GM19455 (cell line): ENCODE measurements around the gene LPXN.

Experiments
- ATAC-seq: cut with Tn5 transposase; IDR thresholded peaks from one replicate; pipeline ENCODE4 v1.9.1; 2021; ENCODE audit not compliant: unreplicated experiment

Gene LPXN

DNA sequence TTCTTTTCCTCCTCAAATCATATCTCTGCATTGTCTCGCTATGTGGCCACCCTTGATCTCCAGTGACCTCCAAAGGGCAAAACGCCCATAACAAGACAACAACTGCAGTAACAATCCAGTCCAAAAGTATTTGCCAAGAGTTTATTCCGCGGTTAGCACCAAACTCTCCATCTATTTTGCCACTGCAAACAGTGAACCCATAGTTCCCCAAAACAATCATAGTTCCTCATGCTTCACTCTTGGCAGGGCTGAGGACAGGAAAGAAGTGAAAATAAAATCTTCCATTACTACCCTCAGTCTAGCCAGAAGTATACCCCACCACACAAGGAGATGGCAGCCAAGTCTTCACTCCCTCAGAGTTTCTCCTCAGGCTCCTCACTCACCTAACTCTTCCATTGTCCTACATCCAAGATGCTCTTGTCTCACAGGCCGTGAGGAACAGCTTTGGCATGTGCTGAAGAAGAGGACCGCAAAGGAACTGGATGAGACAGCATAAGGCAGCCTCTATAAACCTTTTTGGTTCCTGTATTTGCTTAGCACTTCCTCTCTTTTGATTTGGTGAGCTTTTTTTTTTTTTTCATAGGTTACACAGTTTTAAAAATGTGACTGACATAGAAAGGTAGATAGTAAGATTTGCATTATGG is at the start of gene LPXN:
TSS of gene LPXN (minus strand) at position 480 of the 644 bp plus-strand sequence. CDS start at position 396, 84 bp downstream.
- ATAC-seq: no peak

DNA sequence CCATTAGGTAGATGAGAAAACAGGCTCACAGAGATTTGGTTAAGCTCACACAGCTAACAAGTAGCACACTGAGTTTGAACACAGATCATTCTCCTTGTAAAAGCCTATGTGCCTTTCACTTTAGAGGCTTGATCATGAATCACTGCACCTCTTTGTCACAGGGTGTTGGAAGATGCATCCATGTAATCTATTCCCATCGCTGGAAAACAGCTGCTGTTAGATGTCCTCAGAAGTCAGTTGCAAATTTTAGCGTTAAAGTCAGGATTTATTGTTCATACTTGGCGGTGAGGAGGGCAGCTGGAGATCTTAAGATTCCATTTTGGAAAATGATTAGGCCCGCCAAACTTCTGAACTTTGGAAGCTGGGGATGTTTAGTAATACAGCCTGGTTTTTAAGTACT is 49.4 kb upstream of the LPXN start:
- no peak for ATAC-seq

DNA sequence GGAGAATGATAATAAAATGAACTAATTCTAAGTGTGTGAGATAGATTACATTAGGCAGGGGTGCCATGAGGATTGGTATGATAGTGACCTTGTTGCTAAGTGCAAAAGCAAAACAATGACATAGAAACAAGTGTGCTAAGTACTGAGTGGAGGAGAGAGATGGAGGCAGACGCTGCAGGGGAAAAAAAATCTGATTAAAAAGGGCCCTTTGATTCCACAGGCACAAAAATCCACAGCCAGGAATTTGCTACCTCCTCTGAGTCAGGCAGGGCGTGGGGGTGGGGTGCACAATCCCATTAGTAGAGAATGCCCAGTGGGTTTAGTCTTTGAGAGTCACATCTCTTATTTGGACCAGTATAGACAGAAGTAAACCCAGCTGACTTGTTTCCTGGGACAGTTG is 46.7 kb upstream of the LPXN start, which contains the start of gene CNTF:
TSS of gene CNTF (plus strand) at position 322 of the 400 bp plus-strand sequence. CDS start 88 bp downstream, outside the sequence.
- ATAC-seq: no peak

DNA sequence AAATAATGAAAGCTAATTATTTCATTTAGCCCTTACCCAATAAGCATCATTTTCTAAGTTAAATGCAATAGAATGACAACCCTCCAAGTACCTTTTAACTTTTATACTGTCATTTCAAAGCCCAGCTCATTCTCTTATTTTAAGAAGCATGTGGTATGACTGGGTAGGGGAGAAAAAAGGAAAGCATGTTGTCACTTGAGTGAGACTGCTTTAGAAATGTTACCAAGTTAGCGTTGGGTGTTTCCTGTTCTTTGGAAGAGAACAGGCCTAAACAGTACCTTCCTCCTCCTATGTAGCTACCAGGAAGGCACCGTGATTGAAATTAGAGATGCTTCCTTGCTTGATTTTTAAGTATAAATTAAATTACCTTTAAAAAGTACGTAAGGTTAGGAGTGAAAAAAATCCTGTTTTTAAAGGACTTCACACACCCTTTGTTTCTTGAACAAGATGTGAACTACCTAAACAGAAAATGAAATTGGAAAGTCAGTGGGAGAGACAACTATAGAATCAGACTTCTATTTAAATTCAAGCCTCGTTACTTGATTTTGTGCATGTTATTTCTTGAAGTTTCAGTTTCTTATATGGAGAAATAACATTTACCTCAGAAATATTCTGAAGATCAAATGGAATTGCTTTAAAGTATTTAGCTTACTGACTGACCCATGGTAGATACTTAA is 46.1 kb upstream of the LPXN start:
- ATAC-seq: no peak

DNA sequence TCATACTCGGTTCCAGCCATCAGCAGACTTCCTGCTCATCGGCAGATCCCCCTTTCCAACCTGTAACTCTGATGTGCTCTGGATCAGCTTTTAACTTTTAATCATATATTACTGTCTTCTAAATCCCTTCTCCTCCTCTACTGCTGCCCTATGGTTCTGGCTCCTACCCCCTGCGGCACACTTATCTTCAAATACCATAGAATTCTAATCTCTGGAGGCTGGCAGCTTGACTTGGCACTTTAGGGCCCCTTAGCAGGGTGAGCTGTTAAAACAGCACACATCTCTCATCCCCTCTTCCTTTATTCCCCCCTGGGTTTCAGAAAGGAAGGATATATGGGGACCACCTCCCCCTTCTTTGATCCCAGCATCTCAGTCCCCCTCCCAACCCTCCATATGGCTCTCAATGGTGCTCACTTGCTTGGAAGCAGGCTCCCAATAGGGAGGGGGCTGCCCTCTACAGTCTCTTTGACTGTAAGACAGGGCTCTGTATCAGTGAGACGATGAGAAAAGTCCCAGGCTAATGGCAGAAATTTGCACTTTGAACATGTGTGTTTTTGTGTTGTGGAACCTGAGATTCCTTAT is 42.4 kb upstream of the LPXN start:
- no peak for ATAC-seq

DNA sequence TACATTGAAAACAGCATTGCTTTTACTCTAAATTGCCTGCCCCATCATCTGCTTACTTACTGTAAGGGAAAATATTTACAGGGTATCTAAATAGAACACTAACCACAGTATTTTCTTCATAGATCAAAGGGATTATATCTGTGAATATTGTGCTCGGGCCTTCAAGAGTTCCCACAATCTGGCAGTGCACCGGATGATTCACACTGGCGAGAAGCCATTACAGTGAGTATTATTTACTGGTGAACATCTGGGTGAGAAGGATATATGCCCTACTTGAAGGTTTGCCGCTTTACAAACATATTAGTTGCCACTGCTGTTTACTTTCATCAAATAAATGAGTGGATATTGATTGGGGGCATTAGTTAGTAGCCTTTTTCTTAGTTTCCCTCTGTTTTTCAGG is 40.9 kb upstream of the LPXN start:
- ATAC-seq: no peak

DNA sequence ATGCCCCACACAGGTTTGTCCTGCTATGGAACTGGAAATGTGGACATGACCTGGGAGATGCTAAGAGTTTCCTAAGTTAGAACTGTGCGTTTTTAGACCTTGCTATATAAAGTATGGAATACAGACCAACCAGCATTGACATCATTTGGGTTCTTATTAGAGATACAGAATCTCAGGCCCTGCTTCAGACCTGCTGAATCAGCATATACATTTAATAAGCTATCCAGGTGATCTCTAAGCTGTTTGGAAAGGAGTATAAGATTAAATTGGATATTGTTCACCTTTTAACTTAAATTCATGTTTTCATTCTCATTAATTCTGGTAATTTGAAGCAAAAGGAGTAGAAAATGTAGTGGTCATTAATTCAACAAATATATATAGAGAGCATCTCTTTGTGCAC is 39.9 kb upstream of the LPXN start:
- no peak for ATAC-seq

DNA sequence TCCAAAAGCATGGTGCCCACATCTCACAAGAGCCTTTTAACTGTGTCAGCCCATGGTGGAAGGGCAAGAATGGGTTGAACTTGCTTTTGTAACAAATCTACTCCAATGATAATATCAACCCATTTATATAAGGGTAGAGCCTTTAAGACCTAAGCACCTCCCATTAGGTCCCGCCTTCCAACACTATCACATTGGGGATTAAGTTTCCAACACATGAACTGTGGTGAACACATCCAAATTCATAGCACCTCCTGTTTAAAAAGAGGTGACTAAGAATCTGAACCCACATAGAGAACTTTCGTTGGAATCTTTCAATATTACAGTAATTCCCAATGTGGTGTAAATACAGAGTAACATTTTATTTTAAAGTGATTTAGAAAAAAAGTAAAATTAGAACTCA is 37.6 kb upstream of the LPXN start:
- ATAC-seq: no peak

DNA sequence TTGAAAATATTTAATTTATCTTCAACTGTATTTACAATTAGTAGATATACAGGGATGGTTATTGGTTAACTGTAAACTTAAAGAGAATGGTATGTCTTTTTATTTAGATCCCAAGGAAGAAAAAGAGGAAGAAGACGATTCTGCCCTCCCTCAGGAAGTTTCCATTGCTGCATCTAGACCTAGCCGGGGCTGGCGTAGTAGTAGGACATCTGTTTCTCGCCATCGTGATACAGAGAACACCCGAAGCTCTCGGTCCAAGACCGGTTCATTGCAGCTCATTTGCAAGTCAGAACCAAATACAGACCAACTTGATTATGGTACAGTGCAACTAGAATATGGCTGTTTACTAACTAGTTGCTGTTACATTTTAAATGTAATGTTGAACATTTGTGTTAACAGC is 34.1 kb upstream of the LPXN start:
- ATAC-seq: no peak

DNA sequence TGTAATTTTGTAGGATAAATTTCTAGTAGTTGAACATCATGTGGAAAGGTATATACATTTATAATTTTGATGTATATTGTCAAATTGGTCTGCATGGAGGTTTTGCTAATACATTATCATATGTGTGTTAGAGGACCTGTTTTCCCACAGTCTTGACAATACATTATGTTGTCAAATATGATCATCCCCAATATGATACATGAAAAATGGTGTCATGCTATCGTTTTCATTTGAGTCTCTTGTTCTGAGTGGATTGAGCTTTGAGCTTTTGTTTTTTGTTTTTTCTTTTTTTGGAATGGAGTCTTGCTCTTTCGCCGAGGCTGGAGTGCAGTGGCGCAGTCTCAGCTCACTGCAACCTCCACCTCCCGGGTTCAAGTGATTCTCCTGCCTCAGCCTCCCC is 32.7 kb upstream of the LPXN start:
- no peak for ATAC-seq

DNA sequence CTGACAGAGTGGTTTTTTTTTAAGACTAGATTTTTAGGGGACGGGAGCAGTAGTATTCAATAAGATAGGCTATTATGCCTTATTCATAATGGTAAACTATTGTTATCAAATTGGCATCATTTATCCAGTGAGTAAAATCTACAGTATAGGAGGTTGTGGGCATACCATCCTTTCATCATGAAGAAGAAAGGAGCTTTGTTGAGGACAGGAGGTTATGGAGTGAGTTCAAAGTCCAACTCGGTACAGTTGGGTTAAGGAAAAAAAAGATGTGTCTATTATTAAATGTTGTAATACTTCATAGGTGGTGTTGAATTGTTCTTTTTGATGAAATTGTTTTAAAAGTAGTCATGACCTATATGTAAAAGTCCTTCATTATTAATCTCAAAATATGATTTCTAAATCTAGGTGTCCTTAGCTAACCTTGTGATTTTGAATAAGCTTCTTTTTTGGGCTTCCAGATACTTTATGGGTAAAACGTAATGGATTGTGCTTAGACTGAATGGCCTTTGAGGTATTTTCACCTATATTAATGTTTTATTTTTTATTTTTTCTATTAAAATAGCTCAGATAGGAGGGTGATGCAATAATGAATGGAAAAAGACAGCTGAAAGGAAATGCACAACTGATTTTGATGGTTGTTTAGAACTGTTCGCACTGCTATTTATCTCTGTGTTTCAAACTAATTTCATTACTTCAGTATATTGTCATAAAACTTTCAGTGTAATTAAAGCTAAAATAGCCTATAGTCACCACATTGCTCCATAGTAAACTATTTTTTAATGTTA is 31.5 kb upstream of the LPXN start:
- no peak for ATAC-seq

DNA sequence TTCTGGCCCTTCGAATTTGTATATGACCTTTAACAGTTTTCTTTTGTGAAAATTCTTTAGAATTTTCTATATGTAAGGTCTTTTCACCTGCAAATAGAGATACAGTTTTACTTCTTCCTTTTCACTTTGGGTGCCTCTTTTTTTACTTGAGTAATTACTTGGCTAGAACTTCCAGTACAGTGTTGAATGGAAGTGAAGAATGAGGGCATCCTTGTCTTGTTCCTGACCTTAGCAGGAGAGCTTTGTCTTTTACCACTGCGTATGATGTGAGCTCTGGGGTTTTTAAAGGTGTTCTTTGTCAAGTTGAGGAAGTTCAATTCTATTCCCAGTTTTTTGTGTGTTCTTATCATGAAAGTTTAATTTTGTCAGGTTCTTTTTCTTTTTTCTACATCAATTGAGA is 24.9 kb upstream of the LPXN start:
- ATAC-seq: no peak

DNA sequence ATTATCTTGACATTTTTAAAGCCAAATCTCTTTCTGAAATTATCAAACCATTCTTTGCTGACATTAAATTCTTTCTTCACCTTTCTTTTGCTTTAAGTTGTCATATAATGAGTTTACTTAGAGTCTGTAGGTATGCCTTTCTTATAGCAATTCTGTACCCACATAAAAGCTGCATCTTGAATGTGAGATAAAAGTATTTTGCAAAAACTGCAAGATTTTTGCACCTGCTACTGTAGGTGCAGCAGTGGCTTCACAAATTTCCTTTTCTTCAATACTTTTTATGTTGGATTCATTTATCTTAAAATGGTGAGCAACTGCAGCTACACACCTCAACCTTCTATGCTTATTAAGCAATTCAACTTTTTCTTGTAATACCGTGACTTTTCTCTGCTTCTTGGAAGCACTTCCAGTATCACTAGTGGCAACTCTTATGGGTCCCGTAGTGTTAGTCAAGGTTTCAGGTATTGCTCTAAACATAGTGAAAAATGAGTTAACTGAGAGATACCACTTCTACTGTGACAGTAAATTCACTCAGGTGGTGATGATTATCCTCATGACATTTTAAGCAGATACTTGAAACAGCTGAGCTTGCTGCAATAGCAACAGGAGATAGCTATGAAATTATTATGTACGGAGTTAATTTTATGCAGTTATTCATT is 22.0 kb upstream of the LPXN start:
- no peak for ATAC-seq

DNA sequence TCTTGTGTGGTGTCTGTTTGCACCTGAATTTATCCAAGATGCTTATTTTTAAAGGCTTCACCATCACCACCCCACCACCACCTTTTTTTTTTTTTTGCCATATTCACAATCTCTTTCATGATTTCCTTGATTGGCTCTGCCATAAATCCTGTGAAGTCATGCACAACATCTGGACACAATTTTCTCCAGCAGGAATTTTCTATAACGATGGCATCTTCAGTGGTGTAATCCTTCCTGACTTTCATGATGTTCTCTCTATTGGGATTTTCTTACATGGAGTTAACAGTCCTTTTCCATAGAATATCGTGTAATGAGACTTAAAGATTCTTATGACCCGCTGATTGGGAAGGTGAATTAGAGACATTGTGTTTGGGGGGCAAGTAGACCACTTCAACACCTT is 21.0 kb upstream of the LPXN start:
- no peak for ATAC-seq

DNA sequence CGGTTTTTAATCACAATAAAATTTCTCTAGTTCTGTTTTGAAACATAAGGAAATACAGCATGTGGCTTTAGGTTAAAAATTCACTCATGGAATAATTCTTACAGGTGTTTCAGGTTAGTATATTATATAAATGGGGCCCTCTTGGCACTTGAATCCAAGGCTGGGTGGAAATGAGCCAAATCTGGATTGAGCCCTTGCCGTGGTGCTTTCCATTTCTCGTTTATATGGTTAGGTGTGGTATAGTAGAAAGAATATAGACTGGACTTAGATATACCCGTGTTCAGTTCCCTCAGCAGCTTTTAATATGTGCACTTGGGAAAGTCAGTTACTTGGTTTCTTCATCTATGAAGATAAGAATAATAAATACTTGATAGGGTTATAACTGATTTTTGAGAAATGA is 19.2 kb upstream of the LPXN start:
- no peak for ATAC-seq

DNA sequence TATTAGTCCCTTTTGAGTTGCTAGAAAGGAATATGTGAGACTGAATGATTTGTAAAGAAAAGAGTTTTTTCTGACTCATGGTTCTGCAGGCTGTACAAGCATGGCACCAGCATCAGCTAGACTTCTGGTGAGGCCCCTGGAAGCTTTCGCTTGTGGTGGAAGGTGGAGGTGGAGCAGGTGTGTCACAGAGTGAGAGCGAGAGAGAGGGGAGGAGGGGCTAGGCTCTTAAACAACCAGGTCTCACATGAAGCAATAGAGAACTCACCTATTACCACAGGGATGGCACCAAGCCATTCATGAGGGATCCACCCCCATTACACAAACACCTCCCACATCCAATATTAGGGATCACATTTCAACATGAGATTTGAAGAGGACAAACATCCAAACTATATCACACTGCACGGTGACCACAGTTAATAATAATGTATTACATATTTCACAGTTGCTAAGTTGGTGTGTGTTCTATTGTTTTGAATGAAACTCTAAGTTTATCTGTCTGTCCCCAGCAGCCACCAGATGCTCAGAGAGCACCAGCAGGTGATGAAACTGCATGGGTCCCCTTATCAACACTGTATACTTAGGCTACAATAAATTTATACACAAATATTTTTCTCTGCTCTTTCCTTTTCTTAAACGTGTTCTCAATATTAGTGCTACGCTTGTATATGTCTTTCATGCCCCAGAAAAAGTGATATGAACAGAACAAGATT is 17.3 kb upstream of the LPXN start:
- no peak for ATAC-seq

DNA sequence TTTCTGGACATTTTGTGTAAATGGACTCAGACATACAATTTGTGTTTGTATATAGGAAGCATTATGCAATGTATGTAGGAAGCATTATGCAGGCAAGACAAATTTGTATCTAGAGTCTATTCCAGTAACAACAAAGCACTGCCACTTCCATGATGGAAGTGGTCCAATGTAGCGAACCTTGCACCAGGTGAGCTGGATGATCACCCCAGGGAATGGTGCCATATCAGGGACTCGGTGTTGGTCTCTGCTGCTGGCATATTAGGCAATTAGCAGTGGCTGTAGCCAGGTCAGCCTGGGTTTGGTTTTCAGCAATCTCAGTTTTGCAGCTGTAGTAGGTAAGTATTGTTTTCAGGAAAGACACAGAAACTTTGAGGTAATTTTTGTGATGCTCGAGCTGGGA is 16.0 kb upstream of the LPXN start:
- ATAC-seq: no peak

DNA sequence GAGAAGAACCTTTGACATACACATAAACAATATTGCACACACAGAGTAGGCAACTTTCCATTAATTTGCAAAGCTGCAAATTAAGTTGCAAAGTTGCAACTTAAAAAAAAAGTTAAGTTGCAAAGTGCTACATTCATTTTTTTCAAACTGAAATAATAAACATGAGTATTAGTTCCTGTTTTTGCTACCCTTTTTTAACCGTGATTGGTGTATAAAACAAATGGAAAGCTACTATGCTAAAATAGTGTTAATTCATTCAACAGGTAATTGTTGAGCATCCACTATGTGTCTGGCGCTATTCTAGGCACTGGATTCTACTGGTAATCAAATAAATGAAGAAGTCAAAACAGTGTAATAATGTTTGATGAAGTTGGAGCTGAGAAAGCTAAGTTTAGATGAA is 11.3 kb upstream of the LPXN start:
- no peak for ATAC-seq

DNA sequence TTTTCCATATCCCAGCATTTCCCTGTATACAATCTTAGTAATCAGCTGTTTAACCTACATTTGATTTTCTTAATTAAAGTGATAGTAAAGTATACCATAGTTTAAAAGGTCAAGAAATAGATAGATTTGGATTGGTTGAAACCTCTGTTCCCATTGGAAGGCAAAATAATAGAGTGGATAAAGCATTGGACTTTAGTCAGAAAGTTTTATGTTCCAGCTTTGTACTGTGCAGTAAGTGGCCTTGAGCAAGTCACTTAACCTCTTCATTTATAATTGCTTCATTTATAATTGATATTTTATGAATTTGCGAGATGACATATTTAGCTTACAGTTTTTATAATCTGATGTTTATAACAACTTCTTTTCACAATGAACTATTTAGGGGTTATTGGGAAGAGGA is 6.8 kb upstream of the LPXN start:
- ATAC-seq: no peak

DNA sequence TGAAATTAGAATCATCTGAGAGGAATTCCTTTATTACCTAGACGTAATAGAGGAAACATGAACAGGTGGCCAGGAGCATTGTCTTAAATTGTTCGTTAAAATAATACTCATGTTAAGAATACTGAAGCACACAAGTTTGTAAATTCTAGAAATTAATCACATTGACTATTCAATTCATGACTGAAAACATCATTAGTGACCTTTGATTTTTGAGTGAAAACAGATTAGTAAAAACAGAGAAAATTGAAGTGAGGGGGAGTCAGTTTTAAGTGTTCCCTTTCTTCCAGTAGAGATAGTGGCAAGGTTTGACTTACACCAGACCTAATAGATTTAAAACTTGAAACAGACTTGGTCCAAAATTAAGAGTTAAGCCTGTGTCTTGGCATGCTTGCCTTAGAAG is 4.7 kb upstream of the LPXN start:
- ATAC-seq: no peak
